Fibroblast of peridontal ligament (primary cell): ENCODE data around the gene XPO5.
"Not testable (repeated sequence)": the region's sequence is repeated elsewhere in the genome, so short reads cannot be mapped to it uniquely, and the experiment has no call there.

ENCODE experiments used
- DNase-seq: peaks from one replicate; pipeline ENCODE4 v3.0.0-alpha.2; 2010; ENCODE audit errors: extremely low read depth

Gene XPO5

DNA sequence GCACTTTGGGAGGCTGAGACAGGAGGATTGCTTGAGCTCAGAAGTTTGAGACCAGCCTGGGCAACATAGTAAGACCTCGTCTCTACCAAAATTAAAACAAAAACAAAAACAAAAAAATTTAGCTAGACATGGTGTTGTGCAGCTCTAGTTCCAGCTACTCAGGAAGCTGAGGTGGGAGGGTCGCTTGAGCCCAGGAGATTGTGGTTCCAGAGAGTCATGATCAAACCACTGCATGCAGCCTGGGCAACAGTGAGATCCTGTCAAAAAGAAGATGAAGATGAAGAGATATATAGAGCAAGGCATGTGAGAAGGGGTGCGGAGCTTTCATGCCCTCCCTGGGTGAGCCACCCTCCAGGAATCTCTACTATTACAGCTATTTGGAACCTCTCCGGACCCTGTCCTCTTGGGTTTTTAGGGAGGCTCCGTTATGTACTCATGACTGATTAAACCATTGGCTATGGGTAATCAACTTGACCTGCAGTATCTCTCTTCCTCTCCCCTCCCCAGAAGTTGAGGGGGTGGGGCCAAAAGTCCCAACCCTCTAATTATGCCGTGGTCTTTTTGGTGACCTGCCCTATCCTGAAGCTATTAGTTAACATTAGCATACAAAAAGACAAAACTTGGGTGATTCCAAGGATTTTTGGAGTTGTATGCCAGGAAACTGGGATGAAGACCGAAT, 9.2 kb upstream of the XPO5 start:
- DNase-seq, result peak; percentile 54

- peak; percentile 35 for DNase-seq
Observed at GRCh38 chr6:43582911-43583310, 7.1 kb upstream of the XPO5 start.

DNA sequence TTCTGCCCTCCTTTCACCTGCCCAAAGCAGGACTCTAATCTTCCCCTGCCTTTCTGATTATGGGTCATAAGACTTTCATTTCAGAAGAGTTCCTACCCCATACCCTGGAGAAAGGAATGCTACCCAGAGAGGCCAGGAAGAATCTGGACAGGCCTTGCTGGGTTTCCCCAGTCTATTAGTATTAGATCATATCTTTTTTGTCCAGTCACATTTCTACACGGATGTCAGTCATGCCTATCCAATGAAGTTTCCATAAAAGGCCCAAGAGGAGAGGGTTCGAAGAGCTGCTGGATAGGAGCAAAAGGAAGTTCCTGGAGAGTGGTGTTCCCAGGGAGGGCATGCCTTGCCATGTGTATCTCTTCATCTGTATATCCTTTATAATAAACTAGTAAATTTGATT, 3.3 kb upstream of the XPO5 start:
- DNase-seq, result no peak

DNA sequence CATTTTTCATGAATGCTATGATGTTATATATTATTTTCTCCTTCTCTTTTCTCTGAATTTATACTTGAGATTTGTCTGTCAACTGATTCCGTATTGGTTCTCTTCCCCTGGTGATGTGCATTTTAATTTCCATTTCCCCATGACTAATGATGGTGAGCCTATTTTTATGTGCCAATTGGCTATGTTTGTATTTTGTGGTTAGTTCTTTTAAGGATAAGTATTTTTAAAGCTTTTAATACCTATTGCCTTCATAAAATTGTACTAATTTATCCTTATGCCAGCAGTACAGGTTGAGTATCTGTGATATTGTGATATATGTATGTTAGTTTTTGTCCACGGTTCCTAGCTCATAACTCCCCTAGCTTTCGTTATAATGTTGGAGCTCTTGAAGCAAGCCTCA, 2.9 kb upstream of the XPO5 start:
- DNase-seq, result peak; percentile 26

DNA sequence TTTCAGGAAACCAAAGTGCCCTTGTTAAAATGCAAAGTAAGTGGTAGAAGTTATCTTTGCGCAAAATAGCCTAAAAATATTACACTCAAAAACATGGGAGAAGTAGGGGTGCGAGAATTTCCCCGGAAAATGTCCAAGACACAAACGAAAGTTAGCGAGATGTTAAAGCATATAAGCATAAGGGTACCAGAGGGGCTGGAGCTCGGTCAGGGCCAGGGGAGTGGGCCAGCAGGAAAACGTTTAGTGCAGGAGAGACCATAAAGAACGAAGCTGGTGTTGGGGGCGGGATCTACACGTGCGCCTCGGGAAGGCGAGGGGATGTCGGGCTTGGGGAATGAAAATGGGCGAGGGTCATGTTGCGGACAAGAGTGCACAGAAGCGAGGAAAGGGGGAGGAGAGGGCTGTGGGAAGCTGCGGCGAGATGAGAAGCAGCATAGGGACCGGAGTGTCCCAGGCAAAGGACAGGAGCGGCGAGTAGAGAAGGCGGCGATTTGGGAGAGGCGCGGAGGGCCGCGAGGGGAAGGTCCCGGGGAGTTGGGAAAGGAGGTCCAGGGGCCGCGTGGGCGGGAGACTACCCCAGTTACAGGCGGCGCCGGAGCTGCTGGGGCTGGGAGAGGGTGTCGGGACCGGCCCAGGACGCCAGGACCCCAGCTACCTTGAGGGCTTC, 600 bp downstream of the XPO5 start:
- peak; percentile 9 for DNase-seq

- no peak for DNase-seq
Observed at GRCh38 chr6:43572015-43572414, 3.8 kb downstream of the XPO5 start.

DNA sequence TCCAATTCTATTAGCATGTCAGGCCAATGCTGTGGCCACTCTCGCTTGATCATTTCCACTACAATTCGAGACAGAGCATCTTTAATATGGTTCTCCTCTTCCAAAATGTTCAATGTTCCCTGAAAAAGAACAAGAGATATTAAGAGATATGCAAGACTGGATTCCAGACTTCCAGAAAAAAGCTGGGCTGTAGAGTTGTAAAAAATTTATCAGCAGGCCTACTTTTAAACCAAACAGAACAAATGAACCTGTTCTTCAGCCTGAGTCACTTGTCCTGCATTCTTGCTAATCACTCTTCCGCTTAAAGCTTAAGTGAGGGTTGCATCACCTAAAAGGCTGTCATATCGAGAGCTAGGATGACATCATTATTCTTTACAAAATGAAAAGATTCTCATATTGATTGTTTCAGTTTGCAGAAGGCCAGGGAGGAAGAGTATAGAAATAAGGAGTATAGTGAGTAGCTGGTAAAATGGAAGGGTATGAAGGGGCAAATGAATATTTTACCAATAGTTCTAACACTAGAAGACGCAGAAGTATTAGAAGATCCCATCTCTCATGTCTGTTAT, 4.9 kb downstream of the XPO5 start:
- no peak for DNase-seq

- no peak for DNase-seq
Observed at GRCh38 chr6:43559328-43559727, 16.5 kb downstream of the XPO5 start.

DNA sequence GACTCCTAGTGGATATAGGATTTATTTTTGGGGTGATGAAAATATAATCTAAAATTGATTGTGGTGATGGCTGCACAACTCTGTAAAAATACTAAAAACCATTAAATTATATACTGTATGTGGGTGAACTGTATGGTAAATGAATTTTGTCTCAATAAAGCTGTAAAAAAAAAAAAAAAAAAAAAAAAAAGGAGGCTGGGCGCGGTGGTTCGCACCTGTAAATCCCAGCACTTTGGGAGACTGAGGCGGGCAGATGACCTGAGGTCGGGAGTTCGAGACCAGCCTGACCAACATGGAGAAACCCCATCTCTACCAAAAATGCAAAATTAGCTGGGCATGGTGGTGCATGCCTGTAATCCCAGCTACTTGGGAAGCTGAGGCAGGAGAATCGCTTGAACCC, 18.2 kb downstream of the XPO5 start:
- DNase-seq, result not testable (repeated sequence)

DNA sequence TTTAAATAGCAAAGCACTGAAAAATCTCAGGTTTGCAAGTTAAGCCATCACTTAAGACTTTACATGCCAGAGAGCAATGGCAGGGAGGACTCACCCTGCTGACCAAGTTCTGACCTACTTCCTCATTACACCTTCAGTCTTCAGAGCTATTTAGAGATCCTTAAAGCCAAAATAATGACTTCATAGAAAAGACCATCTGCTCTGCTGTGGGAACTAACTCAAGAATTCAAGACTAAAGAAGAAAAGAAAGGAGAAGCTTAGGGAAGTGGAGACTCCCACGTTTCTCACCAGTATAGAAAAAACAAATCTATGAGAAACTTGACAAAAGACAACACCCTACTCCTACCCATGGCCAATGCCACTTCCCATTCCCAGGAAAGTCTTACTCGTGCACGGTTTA, 28.6 kb downstream of the XPO5 start:
- DNase-seq, result no peak

- DNase-seq, result no peak
Observed at GRCh38 chr6:43544461-43544860, 31.4 kb downstream of the XPO5 start.

DNA sequence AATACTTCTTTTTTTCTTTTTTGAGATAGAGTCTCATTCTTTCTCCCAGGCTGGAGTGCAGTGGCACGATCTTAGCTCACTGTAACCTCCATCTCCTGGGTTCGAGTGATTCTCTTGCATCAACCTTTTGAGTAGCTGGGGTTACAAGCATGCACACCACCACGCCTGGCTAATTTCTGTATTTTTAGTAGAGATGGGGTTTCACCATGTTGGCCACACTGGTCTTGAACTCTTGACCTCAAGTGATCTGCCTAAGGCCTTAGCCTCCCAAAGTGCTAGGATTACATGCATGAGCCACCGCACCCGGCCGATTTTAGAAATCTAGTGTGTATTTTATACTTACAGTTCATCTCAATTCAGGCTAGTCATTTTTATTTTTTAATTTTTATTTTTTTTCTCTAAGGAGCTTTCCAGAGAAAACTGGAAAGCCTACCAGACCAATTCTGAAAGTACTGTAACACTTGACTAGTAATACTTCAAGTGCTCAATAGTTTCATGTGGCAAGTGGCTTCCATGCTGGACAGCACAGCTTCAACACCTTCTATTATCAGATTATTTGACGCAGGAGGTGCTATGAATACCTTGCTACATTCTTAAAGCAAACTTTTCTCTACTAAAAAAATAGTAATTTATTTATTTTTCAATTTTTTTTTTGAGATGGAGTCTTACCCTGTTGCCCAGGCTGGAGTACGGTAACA, 33.9 kb downstream of the XPO5 start:
- no peak for DNase-seq

- no peak for DNase-seq
Observed at GRCh38 chr6:43540507-43540906, 35.3 kb downstream of the XPO5 start.

DNA sequence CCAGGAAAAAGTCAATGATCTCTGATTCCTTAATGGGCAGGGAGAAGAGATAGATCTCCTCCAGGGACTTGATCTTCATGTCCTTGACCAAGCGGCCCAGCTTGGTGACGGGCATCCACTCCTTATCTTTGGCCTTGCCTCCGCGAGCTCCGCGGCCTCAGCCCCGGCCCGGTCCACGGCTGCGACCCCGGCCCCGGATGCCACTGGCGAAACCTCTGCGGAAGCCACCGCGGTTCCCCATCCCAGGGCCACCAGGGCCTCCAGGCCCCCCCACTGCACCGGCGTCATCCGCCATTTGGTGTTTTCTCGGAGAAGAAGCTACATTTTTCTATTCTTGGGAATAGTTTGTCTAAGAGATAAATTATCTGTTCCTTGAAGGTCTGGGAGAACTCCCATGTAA, 36.4 kb downstream of the XPO5 start:
- DNase-seq, result not testable (repeated sequence)

- not testable (repeated sequence) for DNase-seq
Observed at GRCh38 chr6:43538986-43539385, 36.9 kb downstream of the XPO5 start.

- DNase-seq, result no peak
Observed at GRCh38 chr6:43532201-43532600, 43.6 kb downstream of the XPO5 start.

DNA sequence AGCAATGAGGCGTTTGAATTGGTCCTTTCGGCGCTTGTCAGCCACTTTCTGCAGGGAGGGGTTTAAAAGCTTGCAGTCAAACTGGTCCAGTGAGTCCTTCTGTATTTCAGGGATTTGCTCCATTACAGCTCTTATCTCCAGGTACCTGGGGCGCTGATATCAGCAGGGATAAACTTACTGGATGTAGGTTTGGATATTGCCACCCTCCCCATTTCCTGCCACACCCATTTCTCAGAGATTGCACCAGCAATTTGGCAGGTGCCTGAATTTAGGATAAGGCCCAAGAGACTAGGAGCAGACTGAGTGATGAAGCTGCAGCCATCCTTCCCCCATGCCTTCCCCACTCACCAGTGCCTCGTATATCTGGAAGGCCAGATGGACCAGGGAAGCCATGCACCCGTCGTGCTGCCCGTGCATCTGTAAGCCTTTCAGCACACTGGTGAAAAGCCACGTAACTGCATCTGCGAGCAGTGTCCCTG, 51.3 kb downstream of the XPO5 start:
- DNase-seq, result no peak

- DNase-seq, result no peak
Observed at GRCh38 chr6:43523284-43523683, 52.6 kb downstream of the XPO5 start.

DNA sequence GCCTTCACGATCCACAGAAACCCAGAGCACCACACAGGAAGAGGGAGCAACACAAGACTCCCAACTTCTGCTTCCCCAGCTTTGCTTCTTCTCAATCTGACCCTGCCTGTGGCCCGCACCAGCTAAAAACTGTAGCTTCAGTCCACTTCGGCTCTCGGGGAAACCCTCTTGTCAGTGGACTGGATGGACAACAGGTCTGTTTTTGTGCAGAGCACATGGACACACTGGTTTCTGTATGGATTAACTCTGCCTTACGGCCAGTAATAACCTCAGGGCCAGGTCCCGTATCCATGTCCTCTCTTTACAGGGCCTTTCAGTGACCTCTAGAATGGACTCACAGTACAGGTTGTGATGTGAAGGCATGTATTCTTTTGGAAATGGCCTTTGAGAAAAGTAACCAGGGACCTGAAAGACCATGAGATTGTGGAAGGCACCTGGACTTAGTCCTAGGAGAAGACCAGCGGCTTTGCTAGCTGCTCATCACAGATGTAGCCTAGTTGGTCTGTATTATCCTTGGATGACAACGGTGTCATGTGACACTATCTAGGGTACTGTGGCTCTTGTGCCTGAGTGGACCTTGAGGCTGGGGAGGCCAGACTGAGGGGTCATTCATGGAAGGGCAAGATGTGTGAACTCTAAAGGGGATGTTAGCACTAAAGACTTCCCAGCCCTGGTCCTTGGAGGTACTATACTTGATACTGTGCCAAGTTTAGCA, 53.1 kb downstream of the XPO5 start:
- DNase-seq, result no peak

DNA sequence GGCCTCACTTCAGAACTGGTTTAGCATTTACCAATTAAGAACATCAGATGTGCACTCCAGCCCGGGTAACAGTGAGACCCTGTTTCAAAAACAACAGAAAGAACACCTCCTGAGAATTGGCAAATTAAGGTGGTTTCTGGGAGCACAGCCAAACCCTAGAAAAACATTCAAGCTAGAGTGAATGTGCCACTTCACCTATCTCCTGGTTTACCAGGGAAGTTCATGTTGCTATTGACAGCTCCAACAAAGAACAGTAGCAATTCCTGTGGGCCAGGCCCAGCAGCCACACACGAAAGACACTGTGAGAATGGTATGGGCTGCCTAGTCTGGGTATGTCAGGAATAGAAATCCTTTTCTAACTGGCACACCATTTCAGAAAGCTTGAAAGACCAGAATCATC, 54.0 kb downstream of the XPO5 start:
- DNase-seq, result no peak

DNA sequence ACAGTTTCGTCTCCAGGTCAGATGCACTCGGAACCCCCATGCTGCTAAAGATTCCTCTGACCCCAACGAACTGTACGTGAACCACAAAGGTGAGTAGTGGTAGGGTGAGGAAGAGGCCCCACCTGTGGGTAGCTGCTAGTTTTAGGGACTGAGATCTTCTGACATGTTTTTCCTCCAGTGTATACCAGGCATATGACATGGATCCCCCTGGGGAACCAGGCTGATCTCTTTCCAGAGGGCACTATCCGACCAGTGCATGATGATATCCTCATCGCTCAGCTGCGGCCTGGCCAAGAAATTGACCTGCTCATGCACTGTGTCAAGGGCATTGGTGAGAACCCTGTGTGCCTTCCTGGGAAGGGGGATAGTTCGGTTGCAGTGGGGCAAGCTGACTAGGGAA, 55.7 kb downstream of the XPO5 start:
- no peak for DNase-seq
